HepG2 (cell line): ENCODE results near the gene TIMM44. TPM values are rescaled to one million over a fixed set of nuclear protein-coding genes. Genes with fewer than 3 reads are reported as not detected.

Experiments
- AGO2 ChIP-seq: fragments of 200-400 bp; formaldehyde crosslinking; optimal IDR thresholded peaks from 2 replicates; pipeline ENCODE3; 2017; ENCODE audit warnings: mild to moderate bottlenecking, low read depth, low read length, moderate library complexity
- ATRX ChIP-seq: sonication (generic); formaldehyde crosslinking; IDR thresholded peaks from 2 replicates; pipeline ENCODE4 v1.4.0; 2020; ENCODE audit warnings: missing genetic modification reagents, borderline replicate concordance
- BCL6 ChIP-seq: IDR thresholded peaks from 2 replicates; pipeline ENCODE4 v1.6.1; 2016; ENCODE audit warnings: missing genetic modification reagents, missing compliant biosample characterization
- BRD4 ChIP-seq: sonication (generic); formaldehyde crosslinking; IDR thresholded peaks from 2 replicates; pipeline ENCODE4 v1.4.0; 2020; ENCODE audit warnings: missing genetic modification reagents
- CSRNP1 ChIP-seq: sonication (generic); formaldehyde crosslinking; IDR thresholded peaks from 2 replicates; pipeline ENCODE4 v1.8.1; 2023; ENCODE audit warnings: mild to moderate bottlenecking, missing genetic modification reagents
- DBP ChIP-seq: sonication (generic); formaldehyde crosslinking; IDR thresholded peaks from 2 replicates; pipeline ENCODE4 v1.4.0; 2020; ENCODE audit warnings: missing genetic modification reagents; ENCODE audit errors: not compliant biosample characterization
- DNMT1 ChIP-seq: sonication (generic); formaldehyde crosslinking; IDR thresholded peaks from 2 replicates; pipeline ENCODE4 v1.5.1; 2020; ENCODE audit warnings: mild to moderate bottlenecking, missing genetic modification reagents
- MLLT10 ChIP-seq: sonication (generic); formaldehyde crosslinking; IDR thresholded peaks from 2 replicates; pipeline ENCODE4 v1.4.0; 2020; ENCODE audit warnings: missing genetic modification reagents
- NONO ChIP-seq, 2 experiments: fragments of 450-650 bp in 1 of 2; sonication (generic) in 1 of 2; formaldehyde crosslinking in 1 of 2; IDR thresholded peaks in 1 of 2; conservative IDR thresholded peaks in 1 of 2; 2 replicates each; pipeline versions ENCODE4 v1.6.1 to v1.8.0; 2017 to 2022; ENCODE audit warnings: mild to moderate bottlenecking in 1 of 2, missing genetic modification reagents in 1 of 2, moderate library complexity in 1 of 2
- PAF1 ChIP-seq: IDR thresholded peaks from 2 replicates; pipeline ENCODE4 v1.6.1; 2016; ENCODE audit warnings: missing genetic modification reagents, missing compliant biosample characterization
- RAD21 ChIP-seq: fragments of 450-650 bp; formaldehyde crosslinking; IDR thresholded peaks from 2 replicates; pipeline ENCODE4 v1.5.0; 2020; ENCODE audit warnings: mild to moderate bottlenecking
- RORA ChIP-seq: sonication (generic); formaldehyde crosslinking; IDR thresholded peaks from 2 replicates; pipeline ENCODE4 v1.5.0; 2020; ENCODE audit warnings: mild to moderate bottlenecking, missing genetic modification reagents, moderate library complexity
- SKI ChIP-seq: fragments of 450-650 bp; IDR thresholded peaks from one replicate; pipeline ENCODE4 v1.6.1; 2018; ENCODE audit warnings: mild to moderate bottlenecking; ENCODE audit not compliant: partially characterized antibody
- SNRNP70 ChIP-seq: fragments of 200-400 bp; formaldehyde crosslinking; IDR thresholded peaks from 2 replicates; pipeline ENCODE4 v1.6.1; 2017; ENCODE audit warnings: mild to moderate bottlenecking, low read depth, low read length, moderate library complexity
- ZBTB46 ChIP-seq: sonication (generic); formaldehyde crosslinking; IDR thresholded peaks from 2 replicates; pipeline ENCODE4 v1.4.0; 2020; ENCODE audit warnings: mild to moderate bottlenecking, missing genetic modification reagents, borderline replicate concordance
- ZFP36 ChIP-seq: fragments of 150-350 bp; IDR thresholded peaks from 2 replicates; pipeline ENCODE4 v1.6.1; 2018; ENCODE audit warnings: borderline replicate concordance, low read length, low read depth; ENCODE audit not compliant: partially characterized antibody
- ZNF333 ChIP-seq: sonication (generic); formaldehyde crosslinking; IDR thresholded peaks from 2 replicates; pipeline ENCODE4 v1.4.0; 2020; ENCODE audit warnings: mild to moderate bottlenecking, missing genetic modification reagents, borderline replicate concordance
- ZNF501 ChIP-seq: sonication (generic); formaldehyde crosslinking; IDR thresholded peaks from 2 replicates; pipeline ENCODE4 v1.5.1; 2020; ENCODE audit warnings: mild to moderate bottlenecking, moderate library complexity, missing genetic modification reagents
- ZNF557 ChIP-seq: sonication (generic); formaldehyde crosslinking; IDR thresholded peaks from 2 replicates; pipeline ENCODE4 v1.4.0; 2020; ENCODE audit warnings: missing genetic modification reagents
- ZNF563 ChIP-seq: sonication (generic); formaldehyde crosslinking; IDR thresholded peaks from 2 replicates; pipeline ENCODE4 v1.8.0; 2022; ENCODE audit warnings: mild to moderate bottlenecking, moderate library complexity, missing genetic modification reagents
- ZNF615 ChIP-seq: sonication (generic); formaldehyde crosslinking; IDR thresholded peaks from 2 replicates; pipeline ENCODE4 v1.5.0; 2020; ENCODE audit warnings: mild to moderate bottlenecking, missing genetic modification reagents, borderline replicate concordance
- ZNF629 ChIP-seq: sonication (generic); formaldehyde crosslinking; conservative IDR thresholded peaks from 2 replicates; pipeline ENCODE4 v1.5.0; 2020; ENCODE audit warnings: missing genetic modification reagents
- polyA plus RNA-seq, 8 experiments: library from polyadenylated mRNA; depleted of rRNA in 3 of 8; stranded (reverse) in 7 of 8; unstranded in 1 of 8; fragments of >200 nt; fragmentation: Illumina TruSeq in 4 of 8; extraction: Trizol in 4 of 8; gene quantifications; 2 replicates each; pipeline versions ENCODE4 v1.2.1 to v1.2.3, GENCODE V29; 2011 to 2016; ENCODE audit warnings: low read depth in 4 of 8, missing spikeins in 1 of 8, mixed read lengths in 1 of 8; ENCODE audit not compliant: insufficient read depth in 1 of 8
- total RNA-seq, 5 experiments: library from RNA; depleted of rRNA; stranded (reverse); fragments of >200 nt; fragmentation: Illumina TruSeq; extraction: Trizol; gene quantifications; 2 replicates each; pipeline ENCODE4 v1.2.3, GENCODE V29; 2016; ENCODE audit warnings: low read depth in 1 of 5
- TF ChIP-seq, protein P1 (sequence below): sonication (generic); formaldehyde crosslinking; IDR thresholded peaks from 2 replicates; pipeline ENCODE4 v1.4.0; 2020; ENCODE audit warnings: mild to moderate bottlenecking, missing genetic modification reagents
- TF ChIP-seq, protein P2 (sequence below): sonication (generic); formaldehyde crosslinking; IDR thresholded peaks from 2 replicates; pipeline ENCODE4 v1.4.0; 2020; ENCODE audit warnings: missing genetic modification reagents

Gene TIMM44
- total and polyA plus RNA-seq, 2 of the 13 experiments (the other 11 are each of a cell fraction or from before 2014, with no cell fraction given) = 42.9 to 72.6 TPM

DNA sequence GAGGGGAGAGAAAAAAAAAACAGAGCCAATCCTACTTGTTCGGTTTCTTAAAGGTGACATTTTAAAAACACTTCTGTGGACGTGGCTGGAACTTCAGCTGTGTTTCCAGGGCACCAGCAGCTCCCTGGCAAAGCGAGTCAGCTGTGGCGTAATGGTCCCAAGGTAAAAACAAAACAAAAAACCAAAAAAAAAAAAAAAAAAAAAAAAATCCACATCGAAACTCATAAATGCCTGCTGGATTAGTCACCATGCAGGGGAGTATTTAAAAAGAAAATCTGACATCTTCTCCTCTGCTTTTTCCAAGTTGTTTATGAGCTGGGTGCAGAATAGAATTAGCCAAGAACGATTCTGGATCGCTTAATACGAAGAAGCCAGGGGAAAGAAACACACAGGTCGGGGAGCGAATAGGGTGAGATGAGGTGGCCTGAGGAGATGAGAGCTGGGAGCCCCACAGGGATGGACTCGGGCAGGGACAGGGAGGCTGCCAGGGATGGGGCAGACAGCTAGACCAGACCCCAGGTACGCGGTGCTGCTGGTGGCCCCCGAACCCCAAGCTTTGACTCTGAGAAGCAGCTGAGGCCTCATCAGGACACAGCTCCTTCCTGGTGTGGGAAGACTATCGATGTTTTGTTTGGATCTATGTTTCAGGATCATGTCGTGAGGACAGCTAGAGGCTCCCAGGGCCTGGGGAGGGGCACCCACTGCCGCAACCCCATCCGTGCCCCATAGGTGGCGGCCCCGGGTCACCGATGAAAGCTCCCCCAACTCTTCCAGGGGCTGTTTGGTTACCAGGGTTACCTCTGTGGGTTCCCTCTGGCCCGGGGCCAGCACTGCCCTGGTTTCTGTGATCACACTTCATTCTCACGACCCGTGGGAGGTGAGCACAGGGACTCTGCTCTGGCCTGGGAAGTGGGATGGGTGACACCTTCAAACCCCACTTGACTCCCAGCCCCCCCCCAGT, 14.4 kb downstream of the TIMM44 start (continued):
- TF ChIP-seq DNMT1 (CRISPR knock-in tag) = no peak
- no peak for TF ChIP-seq ZNF563 (CRISPR knock-in tag)
- no peak for TF ChIP-seq ATRX (CRISPR knock-in tag)
- TF ChIP-seq, protein P1, sequence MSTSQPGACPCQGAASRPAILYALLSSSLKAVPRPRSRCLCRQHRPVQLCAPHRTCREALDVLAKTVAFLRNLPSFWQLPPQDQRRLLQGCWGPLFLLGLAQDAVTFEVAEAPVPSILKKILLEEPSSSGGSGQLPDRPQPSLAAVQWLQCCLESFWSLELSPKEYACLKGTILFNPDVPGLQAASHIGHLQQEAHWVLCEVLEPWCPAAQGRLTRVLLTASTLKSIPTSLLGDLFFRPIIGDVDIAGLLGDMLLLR (CRISPR knock-in tag) = no peak
- no peak for TF ChIP-seq ZNF333 (CRISPR knock-in tag)
- TF ChIP-seq, protein P2, sequence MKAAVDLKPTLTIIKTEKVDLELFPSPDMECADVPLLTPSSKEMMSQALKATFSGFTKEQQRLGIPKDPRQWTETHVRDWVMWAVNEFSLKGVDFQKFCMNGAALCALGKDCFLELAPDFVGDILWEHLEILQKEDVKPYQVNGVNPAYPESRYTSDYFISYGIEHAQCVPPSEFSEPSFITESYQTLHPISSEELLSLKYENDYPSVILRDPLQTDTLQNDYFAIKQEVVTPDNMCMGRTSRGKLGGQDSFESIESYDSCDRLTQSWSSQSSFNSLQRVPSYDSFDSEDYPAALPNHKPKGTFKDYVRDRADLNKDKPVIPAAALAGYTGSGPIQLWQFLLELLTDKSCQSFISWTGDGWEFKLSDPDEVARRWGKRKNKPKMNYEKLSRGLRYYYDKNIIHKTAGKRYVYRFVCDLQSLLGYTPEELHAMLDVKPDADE (CRISPR knock-in tag) = no peak
- no peak for TF ChIP-seq BRD4
- peak; percentile 32 for TF ChIP-seq AGO2
- no peak for TF ChIP-seq CSRNP1 (CRISPR knock-in tag)
- no peak for TF ChIP-seq ZNF501 (CRISPR knock-in tag)
- TF ChIP-seq ZNF615 = no peak
- TF ChIP-seq BCL6 (CRISPR knock-in tag) = no peak
- no peak for TF ChIP-seq SKI
- no peak for TF ChIP-seq DBP
- TF ChIP-seq PAF1 (CRISPR knock-in tag) = 0 out of 2 replicates have a peak, but pooled peaks have one; percentile 4
- no peak for TF ChIP-seq RORA (CRISPR knock-in tag)
- TF ChIP-seq NONO (IDR thresholded peaks at IDR 0.05) = no peak
- no peak for TF ChIP-seq NONO (CRISPR knock-in tag; conservative IDR thresholded peaks at IDR 0.05)
- no peak for TF ChIP-seq ZNF629 (CRISPR knock-in tag)
- no peak for TF ChIP-seq ZBTB46 (CRISPR knock-in tag)
- TF ChIP-seq ZNF557 (CRISPR knock-in tag) = no peak
- TF ChIP-seq RAD21 (CRISPR knock-in tag) = peak; percentile 50; the same call in 1 of the 2 replicates
- TF ChIP-seq SNRNP70 = no peak
- no peak for TF ChIP-seq MLLT10 (CRISPR knock-in tag)
- no peak for TF ChIP-seq ZFP36
